GM19324 (cell line): ENCODE data around the gene AMACR.
"Not testable (repeated sequence)": the region's sequence is repeated elsewhere in the genome, so short reads cannot be mapped to it uniquely, and the experiment has no call there.

Source experiments
- ATAC-seq: cut with Tn5 transposase; IDR thresholded peaks from one replicate; pipeline ENCODE4 v1.9.1; 2021; ENCODE audit warnings: mild to moderate bottlenecking, moderate library complexity; ENCODE audit not compliant: unreplicated experiment, low FRiP score

The AMACR gene

GRCh38 chr5:33975852-33976251 lies 32.0 kb downstream of the AMACR start:
- no peak for ATAC-seq

GRCh38 chr5:33973271-33973670 lies 34.6 kb downstream of the AMACR start:
- no peak for ATAC-seq

GRCh38 chr5:33969572-33970452 lies 38.0 kb downstream of the AMACR start:
- peak; percentile 61 for ATAC-seq

GRCh38 chr5:33968211-33969005 lies 39.4 kb downstream of the AMACR start:
- ATAC-seq, result no peak

- ATAC-seq, result no peak
These were observed 41.0 kb downstream of the AMACR start for GRCh38 chr5:33966805-33967204.

GRCh38 chr5:33964132-33964700 lies 43.6 kb downstream of the AMACR start:
- ATAC-seq, result no peak

- no peak for ATAC-seq
These were observed 49.7 kb downstream of the AMACR start for GRCh38 chr5:33958176-33958575.

- no peak for ATAC-seq
These were observed 50.2 kb downstream of the AMACR start for GRCh38 chr5:33957577-33958150.

GRCh38 chr5:33952175-33952574 lies 55.7 kb downstream of the AMACR start:
- not testable (repeated sequence) for ATAC-seq

GRCh38 chr5:33944543-33945132 lies 63.2 kb downstream of the AMACR start:
- no peak for ATAC-seq

GRCh38 chr5:33941090-33941489 lies 66.8 kb downstream of the AMACR start:
- no peak for ATAC-seq

- ATAC-seq, result no peak
These were observed 68.1 kb downstream of the AMACR start for GRCh38 chr5:33939556-33940262.

- no peak for ATAC-seq
These were observed 69.0 kb downstream of the AMACR start for GRCh38 chr5:33938881-33939280.

GRCh38 chr5:33938507-33938796 lies 69.4 kb downstream of the AMACR start:
- ATAC-seq, result no peak

- ATAC-seq, result no peak
These were observed 69.9 kb downstream of the AMACR start for GRCh38 chr5:33937707-33938506.

GRCh38 chr5:33937017-33937706 lies 70.7 kb downstream of the AMACR start:
- no peak for ATAC-seq

- ATAC-seq, result no peak
These were observed 71.4 kb downstream of the AMACR start, which contains the start of gene RXFP3 for GRCh38 chr5:33936381-33937016. RXFP3 (plus strand) TSS chr5:33936386; CDS start chr5:33936741, 355 bp downstream.
